K562 (cell line): Measurements from ENCODE around the gene DRC3. TPM values are rescaled to one million over a fixed set of nuclear protein-coding genes. Genes with fewer than 3 reads are reported as not detected.

Source experiments
- ATAC-seq: fragments of 200-7000 bp; cut with Tn5 transposase; 3 replicates; pipeline ENCODE4 v1.9.1; 2020; ENCODE audit warnings: moderate library complexity
- BruUV-seq: library from RNA; stranded (reverse); fragments of 400-500 nt; replicated peaks from 2 replicates; lab custom pipeline; 2021; lab: Mats Ljungman, UMichigan
- CTCF ChIA-PET: fragments of 300-600 bp; formaldehyde crosslinking; extraction: SDS; loops from one replicate; lab custom pipeline; 2021; ENCODE audit warnings: low intra/inter-chr PET ratio; lab: Yijun Ruan, JAX
- POLR2A ChIA-PET: fragments of 300-600, 350-650 bp; sonication (Branson Sonifier 250); formaldehyde crosslinking; extraction: SDS; loops from one replicate; lab custom pipeline; 2021; ENCODE audit warnings: antibody characterized with exemption, inconsistent platforms; lab: Yijun Ruan, JAX
- DNase-seq, 4 experiments: peaks; one replicate each; pipeline versions ENCODE4 v3.0.0 to v3.0.0-alpha.2; 2011 to 2018; ENCODE audit warnings: low spot score in 3 of 4, mixed read lengths in 3 of 4; ENCODE audit errors: extremely low read depth in 1 of 4
- FAIRE-seq: peaks from 2 replicates; lab custom pipeline; 2011; peaks lifted over from hg19 to GRCh38; lab: Jason Lieb, UNC
- H2AFZ ChIP-seq: 2 replicates; pipeline ENCODE4 v1.6.0; 2011; ENCODE audit warnings: low read depth, low read length, control low read depth, inconsistent platforms
- H3K27ac ChIP-seq: fragments of 200-600 bp; 3 replicates; pipeline ENCODE4 v1.8.0; 2011; ENCODE audit warnings: low read depth, mild to moderate bottlenecking, control low read depth, inconsistent platforms, low read length, moderate library complexity, mixed read lengths; ENCODE audit errors: extremely low read depth
- H3K27me3 ChIP-seq, 2 experiments: fragments of 300-600 bp in 1 of 2; 2 replicates in 1 of 2; 3 replicates in 1 of 2; pipeline versions ENCODE4 v1.6.0 to v1.8.0; 2011; ENCODE audit warnings: inconsistent platforms in 2 of 2, low read length in 2 of 2, mild to moderate bottlenecking in 1 of 2, mixed read lengths in 1 of 2, moderate library complexity in 1 of 2; ENCODE audit not compliant: control insufficient read depth in 2 of 2, insufficient read depth in 2 of 2
- H3K36me3 ChIP-seq: fragments of 300-600 bp; 3 replicates; pipeline ENCODE4 v1.8.0; 2011; ENCODE audit warnings: mild to moderate bottlenecking, low read length, inconsistent platforms; ENCODE audit not compliant: control insufficient read depth, insufficient read depth
- H3K4me1 ChIP-seq, 2 experiments: fragments of 200-600 bp in 1 of 2; replicated peaks in 1 of 2; 2 replicates in 1 of 2; 3 replicates in 1 of 2; pipeline versions ENCODE4 v1.5.1 to v1.8.0; 2011; ENCODE audit warnings: inconsistent platforms in 2 of 2, low read length in 2 of 2, mild to moderate bottlenecking in 1 of 2, mixed read lengths in 1 of 2, moderate library complexity in 1 of 2; ENCODE audit not compliant: control insufficient read depth in 2 of 2, insufficient read depth in 2 of 2
- H3K4me2 ChIP-seq: 2 replicates; pipeline ENCODE4 v1.6.1; 2011; ENCODE audit warnings: low read length, control low read depth, inconsistent platforms, mixed read lengths; ENCODE audit not compliant: insufficient read depth
- H3K4me3 ChIP-seq: fragments of 200-600 bp; sonication (generic), shearing (Covaris generic); 2 replicates; pipeline ENCODE4 v1.5.1; 2016; ENCODE audit warnings: control low read depth, inconsistent platforms
- H3K79me2 ChIP-seq: fragments of 200-600 bp; 3 replicates; pipeline ENCODE4 v1.8.0; 2011; ENCODE audit warnings: low read length, inconsistent platforms; ENCODE audit not compliant: control insufficient read depth, insufficient read depth
- H3K9ac ChIP-seq, 2 experiments: 2 replicates each; pipeline versions ENCODE4 v1.6.0 to v1.6.1; 2011; ENCODE audit warnings: low read depth in 2 of 2, low read length in 2 of 2, control low read depth in 1 of 2, inconsistent platforms in 1 of 2, mild to moderate bottlenecking in 1 of 2, mixed read lengths in 1 of 2; ENCODE audit not compliant: insufficient read depth in 1 of 2
- H3K9me1 ChIP-seq: one replicate; pipeline ENCODE4 v1.6.0; 2011; ENCODE audit warnings: inconsistent platforms, mild to moderate bottlenecking, low read length, moderate library complexity; ENCODE audit not compliant: control insufficient read depth, insufficient read depth
- H3K9me3 ChIP-seq: replicated peaks from 2 replicates; pipeline ENCODE4 v1.5.1; 2011; ENCODE audit warnings: low read depth, low read length, inconsistent platforms; ENCODE audit not compliant: control insufficient read depth, insufficient read depth
- H4K20me1 ChIP-seq: replicated peaks from 2 replicates; pipeline ENCODE4 v1.6.1; 2011; ENCODE audit warnings: low read length, inconsistent platforms, mixed read lengths; ENCODE audit not compliant: control insufficient read depth, insufficient read depth
- CHD7 ChIP-seq: fragments of 200-600 bp; sonication (generic); IDR thresholded peaks from one replicate; pipeline ENCODE4 v1.6.1; 2012; ENCODE audit warnings: mild to moderate bottlenecking, low read depth, low read length, inconsistent platforms
- CREB1 ChIP-seq, 2 experiments: sonication (generic) in 1 of 2; formaldehyde crosslinking in 1 of 2; IDR thresholded peaks; 2 replicates each; pipeline versions ENCODE4 v1.6.1 to v1.8.0; 2012 to 2022; ENCODE audit warnings: inconsistent platforms in 1 of 2, mild to moderate bottlenecking in 1 of 2, missing genetic modification reagents in 1 of 2, moderate library complexity in 1 of 2
- ZNF518B ChIP-seq: fragments of 250-450 bp; sonication (Bioruptor Pico); IDR thresholded peaks from 2 replicates; pipeline ENCODE4 v1.5.0; 2021; ENCODE audit warnings: mild to moderate bottlenecking, moderate library complexity
- WGBS: fragments of 100-300 bp; shearing (Covaris generic); methylation state at CpG from one replicate; pipeline ENCODE4 v1.1.6; 2016; ENCODE audit warnings: low coverage, mixed read lengths; ENCODE audit not compliant: insufficient coverage; ENCODE audit errors: missing lambda C conversion rate; 5-methylcytosine and 5-hydroxymethylcytosine counted together
- in situ Hi-C: fragments of 300-500 bp; cut with MboI; formaldehyde crosslinking; loops from 4 replicates; pipeline ENCODE4 v1.15.0; 2018; ENCODE audit warnings: inconsistent platforms, mixed read lengths
- intact Hi-C: fragments of 100-400 bp; cut with micrococcal nuclease; formaldehyde crosslinking; loops from 2 replicates; pipeline ENCODE4 v1.14.2; 2022
- polyA plus RNA-seq, 8 experiments: library from polyadenylated mRNA; depleted of rRNA in 4 of 8; stranded (reverse) in 5 of 8; unstranded in 3 of 8; fragments of >200 nt; fragmentation: Nextera tagmentation in 2 of 8; fragmentation: Illumina TruSeq in 1 of 8; extraction: Ambion mirVana in 2 of 8; extraction: Trizol in 1 of 8; gene quantifications; 2 replicates each; pipeline versions ENCODE4 v1.2.1 to v1.2.3, GENCODE V29; 2011 to 2014; ENCODE audit warnings: inconsistent platforms in 1 of 8, missing spikeins in 1 of 8
- total RNA-seq, 7 experiments: library from RNA; depleted of rRNA in 6 of 7; stranded (reverse); fragments of >200 nt in 6 of 7; fragmentation: Illumina TruSeq in 2 of 7; extraction: Trizol in 2 of 7; gene quantifications; 2 replicates each; pipeline versions ENCODE4 v1.2.1 to v1.2.3, GENCODE V29; 2011 to 2021; ENCODE audit warnings: low replicate concordance in 1 of 7

Gene DRC3
- total and polyA plus RNA-seq, 9 of the 15 experiments (the other 6 are each of a cell fraction or from before 2014, with no cell fraction given) = 0.10 to 0.84 (median 0.30) TPM; not detected in 3

- FAIRE-seq = no peak
- Histone ChIP-seq H3K9ac (no peak overlapping the region), H3K79me2 (no peaks in the 10 kb centered on the region), H2AFZ (no peak overlapping the region), H3K4me2 (no peak overlapping the region), H3K4me3 (no peak overlapping the region), H3K27me3 (no peaks in the 10 kb centered on the region), H3K4me1 (peaks cover 10 to 13% of the 10 kb centered on the region in 2 experiments; a peak in 4 of 5 replicates), H3K9me3 (no peaks in the 10 kb centered on the region), H3K9me1 (no peaks in the 10 kb centered on the region), H3K27ac (no peak overlapping the region), H4K20me1 (no peaks in the 10 kb centered on the region; the same call in 1 of the 2 replicates), H3K36me3 (no peaks in the 10 kb centered on the region)
- 26% methylated on average over 5 of the region's 5 CpGs for WGBS
- intact Hi-C loops (no loop called here), in situ Hi-C loops (no loop called here)
- BruUV-seq = no TSS peak
- ATAC-seq = no peak
- ChIA-PET CTCF (no interaction called here), POLR2A (interaction anchor here (1.6 kb wide), 2 partner anchors 11 kb away, joined by 5 to 6 read pairs; no protein-coding TSS in a partner anchor)
- TF ChIP-seq CHD7 (no peak), ZNF518B (no peak), CREB1 (IDR thresholded peaks at IDR 0.05) (no peak), CREB1 (CRISPR knock-in tag; IDR thresholded peaks at IDR 0.05) (no peak)
- DNase-seq = no peak
Measured at GRCh38 chr17:17947309-17947708, 25.4 kb upstream of the DRC3 start.
